Measurements from ENCODE around the gene RBCK1. TPM values are rescaled to one million over a fixed set of nuclear protein-coding genes. Genes with fewer than 3 reads are reported as not detected.

RBCK1 gene
- total and polyA plus RNA-seq, 9 of the 15 experiments (the other 6 are each of a cell fraction or from before 2014, with no cell fraction given), result 5.9 to 59.3 (median 26.5) TPM

DNA sequence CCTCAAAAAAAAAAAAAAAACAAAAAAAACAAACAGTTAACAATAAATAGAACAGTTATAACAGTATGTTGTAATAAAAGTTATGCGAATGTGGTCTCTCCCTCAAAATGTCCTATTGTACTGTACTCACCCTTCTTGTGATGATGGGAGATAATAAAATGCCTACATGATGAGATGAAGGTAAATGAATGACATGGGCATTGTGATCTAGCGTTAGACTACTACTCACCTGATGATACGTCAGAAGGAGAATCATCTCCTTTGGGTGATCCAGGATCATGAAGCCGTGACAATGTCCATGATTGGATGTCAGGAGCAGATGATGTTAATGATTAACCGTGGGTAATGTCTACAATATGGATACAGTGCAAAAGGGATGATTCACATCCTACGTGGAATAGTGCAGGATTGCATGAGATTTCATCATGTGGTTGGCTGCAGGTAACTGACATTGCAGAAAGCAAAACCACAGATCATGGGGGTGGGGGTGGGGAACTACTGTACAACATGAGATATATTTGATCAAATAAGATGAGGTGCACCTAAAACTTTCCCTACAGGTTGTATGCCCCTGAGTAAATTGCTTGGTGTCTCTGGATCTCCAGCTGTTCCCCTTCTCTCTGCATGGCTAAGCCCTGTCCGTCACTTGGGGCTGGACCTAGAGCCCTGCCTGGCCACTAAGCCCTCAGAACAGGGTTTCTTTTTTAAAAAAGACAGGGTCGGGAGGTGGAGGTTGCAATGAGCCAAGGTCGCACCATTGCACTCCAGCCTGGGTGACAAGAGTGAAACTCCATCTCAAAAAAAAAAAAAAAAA lies 6.2 kb upstream of the RBCK1 start (continued):
- TF ChIP-seq ZNF518B (CRISPR knock-in tag; IDR thresholded peaks at IDR 0.05) (no peak), ATF7 (IDR thresholded peaks at IDR 0.05) (peak; percentile 95), MAFK (IDR thresholded peaks at IDR 0.05; ENCODE audit: low read length) (peak; percentile 56; the same call in 1 of the 2 replicates), RBM22 (IDR thresholded peaks at IDR 0.05; ENCODE audit: low read depth, low read length, poor library complexity, severe bottlenecking) (no peak), DACH1 (IDR thresholded peaks at IDR 0.05; ENCODE audit: partially characterized antibody) (peak; percentile 16), POU5F1 (IDR thresholded peaks at IDR 0.05; ENCODE audit: borderline replicate concordance, low read depth, low read length, partially characterized antibody) (no peak), ERF (CRISPR knock-in tag; IDR thresholded peaks at IDR 0.05) (no peak), HOMEZ (CRISPR knock-in tag; IDR thresholded peaks at IDR 0.05) (no peak), COPS2 (conservative IDR thresholded peaks at IDR 0.05) (no peak), ZNF76 (CRISPR knock-in tag; IDR thresholded peaks at IDR 0.05; ENCODE audit: borderline replicate concordance) (no peak), ZKSCAN3 (CRISPR knock-in tag; IDR thresholded peaks at IDR 0.05) (no peak), TRIM28 (IDR thresholded peaks at IDR 0.05) (no peak), BRF2 (IDR thresholded peaks at IDR 0.05; ENCODE audit: borderline replicate concordance, insufficient read depth, insufficient read length) (no peak), ZNF3 (CRISPR knock-in tag; IDR thresholded peaks at IDR 0.05) (no peak), ZBTB17 (CRISPR knock-in tag; IDR thresholded peaks at IDR 0.05) (no peak; the same call in 1 of the 2 replicates), MECOM (CRISPR knock-in tag; IDR thresholded peaks at IDR 0.05) (peak; percentile 80), BACH1 (tag; IDR thresholded peaks at IDR 0.05) (peak; percentile 31), ZNF354B (CRISPR knock-in tag; IDR thresholded peaks at IDR 0.05) (no peak), SAFB (IDR thresholded peaks at IDR 0.05; ENCODE audit: borderline replicate concordance, low read depth, low read length) (no peak), ZNF695 (CRISPR knock-in tag; IDR thresholded peaks at IDR 0.05) (no peak), HBP1 (CRISPR knock-in tag; IDR thresholded peaks at IDR 0.05) (no peak)
